Glutamatergic neuron (in vitro differentiated cells): ENCODE results near the gene SAFB. TPM values are rescaled to one million over a fixed set of nuclear protein-coding genes. Genes with fewer than 3 reads are reported as not detected.

Experiments
- DNase-seq: peaks from one replicate; pipeline ENCODE4 v3.0.0; 2022
- H3K27ac Mint-ChIP-seq: one replicate; pipeline ENCODE4 v1.8.0; 2020; ENCODE audit warnings: mild to moderate bottlenecking, mixed read lengths, inconsistent platforms; ENCODE audit not compliant: unreplicated experiment
- H3K27me3 Mint-ChIP-seq: one replicate; pipeline ENCODE4 v1.8.0; 2020; ENCODE audit warnings: mild to moderate bottlenecking, moderate library complexity, mixed read lengths, inconsistent platforms; ENCODE audit not compliant: unreplicated experiment
- H3K36me3 Mint-ChIP-seq: one replicate; pipeline ENCODE4 v1.8.0; 2020; ENCODE audit warnings: mild to moderate bottlenecking, mixed read lengths, inconsistent platforms; ENCODE audit not compliant: unreplicated experiment
- H3K4me1 Mint-ChIP-seq: one replicate; pipeline ENCODE4 v1.8.0; 2020; ENCODE audit warnings: mild to moderate bottlenecking, low read depth, mixed read lengths, inconsistent platforms; ENCODE audit not compliant: unreplicated experiment
- H3K4me3 Mint-ChIP-seq: one replicate; pipeline ENCODE4 v1.8.0; 2020; ENCODE audit warnings: mild to moderate bottlenecking, mixed read lengths, inconsistent platforms; ENCODE audit not compliant: unreplicated experiment
- H3K9me3 Mint-ChIP-seq: one replicate; pipeline ENCODE4 v1.8.0; 2020; ENCODE audit warnings: mild to moderate bottlenecking, moderate library complexity, mixed read lengths, inconsistent platforms; ENCODE audit not compliant: unreplicated experiment
- CTCF ChIP-seq: fragments of 200-600 bp; sonication (generic); IDR thresholded peaks from one replicate; pipeline ENCODE4 v1.5.0; 2021; ENCODE audit not compliant: partially characterized antibody, unreplicated experiment
- total RNA-seq: library from RNA; stranded (reverse); fragmentation: NEBNext Ultra II Directional; extraction: Animal tissue kit (Norgen Biotek cat#: 25700); gene quantifications from one replicate; pipeline ENCODE4 v1.2.1, GENCODE V29; 2021; ENCODE audit not compliant: unreplicated experiment

The SAFB gene
- total RNA-seq, 1 donor from 2014 or later: 133 TPM

DNA sequence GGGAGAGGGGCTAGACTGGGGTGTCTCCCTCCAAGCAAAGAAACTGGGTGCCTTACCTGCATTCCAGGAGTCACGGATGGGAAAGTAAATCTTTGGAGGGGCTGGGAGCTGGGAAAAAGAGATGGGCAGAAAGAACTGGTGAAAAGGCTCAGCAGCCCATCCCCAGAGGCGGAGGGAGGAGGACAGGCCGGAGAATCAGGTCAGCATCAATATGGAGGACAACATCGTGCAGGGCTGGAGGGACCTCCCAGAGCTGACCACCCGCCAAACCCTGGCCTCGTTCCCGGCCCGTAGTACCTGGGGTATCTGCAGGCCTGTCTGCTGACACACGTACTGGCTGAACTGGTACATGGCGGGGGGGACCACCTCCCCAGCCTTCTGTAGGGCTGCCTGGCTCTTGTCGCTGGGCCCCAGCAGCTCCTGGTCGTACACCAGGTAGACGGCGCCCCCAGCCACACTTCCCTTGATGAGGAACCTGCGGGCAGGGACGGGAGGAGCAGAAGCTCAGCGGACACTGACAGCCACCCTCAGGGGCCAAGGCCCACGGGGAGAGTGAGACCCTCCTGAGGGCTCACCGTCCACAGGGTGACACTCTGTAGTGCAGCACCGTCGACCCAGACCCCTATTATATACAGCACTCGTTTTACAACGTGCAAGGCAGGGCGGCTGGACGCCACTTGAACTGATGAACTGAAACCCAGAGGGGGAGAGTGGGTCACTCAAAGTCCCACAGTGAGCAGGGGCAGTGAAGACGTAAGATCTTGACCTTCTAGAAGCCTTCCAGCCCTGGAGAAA is 56.6 kb downstream of the SAFB start:
- H3K4me1 Mint-ChIP-seq: peaks cover 19% of the 10 kb centered on the region

GRCh38 chr19:5680084-5680436 is 57.2 kb downstream of the SAFB start:
- Mint-ChIP-seq H3K36me3 (peaks cover 5% of the 10 kb centered on the region), H3K9me3 (peaks cover 20% of the 10 kb centered on the region), H3K27me3 (peaks cover 19% of the 10 kb centered on the region), H3K27ac (peak overlapping the region; percentile 96), H3K4me1 (peaks cover 19% of the 10 kb centered on the region), H3K4me3 (peak overlapping the region; percentile 98)
- TF ChIP-seq CTCF: no peak
- DNase-seq: peak; percentile 51

More for the DNA sequence above, 56.6 kb downstream of the SAFB start:
- Mint-ChIP-seq H3K27ac (peak overlapping the region; percentile 96), H3K4me3 (peak overlapping the region; percentile 98), H3K9me3 (peaks cover 20% of the 10 kb centered on the region), H3K36me3 (peaks cover 5% of the 10 kb centered on the region), H3K27me3 (peaks cover 19% of the 10 kb centered on the region)
- TF ChIP-seq CTCF: no peak
- DNase-seq: no peak

DNA sequence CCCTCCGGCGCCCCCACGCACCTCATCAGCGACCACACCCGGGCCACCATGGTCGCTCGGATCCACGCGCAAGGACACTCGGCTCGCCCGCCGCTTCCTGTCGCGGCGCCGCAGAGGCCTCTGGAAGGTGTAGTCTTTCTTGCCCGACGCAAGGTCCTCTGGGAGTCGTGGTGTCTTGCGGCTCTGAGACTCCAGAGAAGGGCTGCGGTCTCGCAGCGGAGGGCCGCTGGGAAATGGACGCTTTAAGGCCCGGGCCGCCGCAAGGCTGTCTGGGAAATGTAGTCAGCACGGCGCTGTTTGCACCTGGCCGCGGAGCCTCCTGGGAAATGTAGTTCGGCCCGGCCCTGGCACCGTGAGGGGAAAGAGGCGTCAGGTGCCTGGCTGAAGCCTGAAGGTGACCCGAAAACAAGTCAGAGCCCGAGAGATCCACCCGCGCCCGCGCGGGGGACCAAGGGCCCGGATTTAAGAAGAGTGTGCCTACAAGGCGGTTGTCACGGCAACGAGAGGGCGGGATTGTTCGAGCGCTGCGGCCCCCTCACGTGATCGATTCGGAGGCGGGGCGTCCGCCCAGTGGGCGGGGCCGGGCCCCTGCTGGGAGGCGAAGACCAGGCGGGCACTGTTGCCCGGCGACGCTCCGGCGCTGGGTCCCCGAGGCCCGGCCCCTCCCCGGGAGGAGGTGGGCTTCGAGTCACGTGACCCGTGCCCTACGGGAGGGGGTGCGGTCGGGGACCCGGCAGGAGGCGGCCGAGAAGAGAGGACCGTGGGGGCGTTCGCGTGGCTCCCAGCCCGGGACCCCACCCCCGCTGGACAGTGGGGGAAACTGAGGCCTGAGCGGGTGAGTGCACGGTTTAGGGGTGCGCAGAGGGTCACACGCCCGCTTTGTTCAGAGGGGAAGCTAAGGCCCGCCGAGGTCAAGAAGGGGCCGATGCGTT is 57.8 kb downstream of the SAFB start, which contains the start of the genes HSD11B1L and MICOS13:
Gene HSD11B1L, plus strand, starts transcription at position 591 of the 932 bp plus-strand sequence. CDS start 3,806 bp downstream, outside the sequence.
Gene MICOS13, minus strand, starts transcription at position 80 of the 932 bp plus-strand sequence. Its CDS starts 30 bp downstream, at position 50.
- H3K27ac Mint-ChIP-seq: peak within 1 kb of the TSS; percentile 96
- peaks cover 5% of the 10 kb centered on the region for H3K36me3 Mint-ChIP-seq
- peaks cover 20% of the 10 kb centered on the region for H3K27me3 Mint-ChIP-seq
- H3K4me3 Mint-ChIP-seq: peak within 1 kb of the TSS; percentile 98
- peaks cover 21% of the 10 kb centered on the region for H3K9me3 Mint-ChIP-seq
- peaks cover 14% of the 10 kb centered on the region for H3K4me1 Mint-ChIP-seq
- DNase-seq: peak; percentile 99
- TF ChIP-seq CTCF: no peak

DNA sequence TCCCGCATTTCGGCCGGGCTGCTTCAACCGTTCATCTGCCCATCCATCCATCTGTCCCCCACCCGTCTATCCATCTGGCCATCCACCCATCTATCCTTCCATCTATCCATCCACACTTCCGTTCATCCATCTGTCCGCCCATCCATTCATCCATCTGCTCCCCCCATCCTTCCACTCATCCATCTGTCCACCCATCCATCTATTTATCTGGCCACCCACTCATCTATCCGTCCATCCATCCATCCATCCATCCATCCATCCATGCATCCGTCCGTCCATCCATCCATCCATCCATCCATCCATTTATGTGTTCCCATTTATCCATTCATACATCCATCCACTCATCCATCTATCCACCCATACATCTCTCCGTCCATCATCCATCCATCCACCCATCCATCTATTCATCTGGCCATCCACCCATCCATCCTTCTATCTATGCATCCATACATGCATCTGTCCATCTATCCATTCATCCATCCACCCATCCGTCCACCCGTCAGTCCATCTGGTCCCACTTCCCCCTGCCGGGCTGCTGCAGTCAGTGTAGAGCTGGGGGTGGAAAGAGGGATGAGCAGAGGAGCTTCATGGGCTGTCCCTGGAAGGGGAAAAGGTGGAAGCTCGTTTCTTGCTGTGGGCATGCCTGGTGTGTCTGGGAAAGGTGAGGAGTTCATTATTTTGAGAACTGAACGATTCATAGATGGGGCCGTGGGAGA is 58.7 kb downstream of the SAFB start:
- no peak for TF ChIP-seq CTCF
- Mint-ChIP-seq H3K36me3 (peaks cover 5% of the 10 kb centered on the region), H3K27me3 (peaks cover 18% of the 10 kb centered on the region), H3K9me3 (peaks cover 22% of the 10 kb centered on the region), H3K4me3 (peak overlapping the region; percentile 93), H3K4me1 (peaks cover 11% of the 10 kb centered on the region), H3K27ac (peak overlapping the region; percentile 94)
- DNase-seq: no peak
